ENCODE measurements around the gene CASP9.

The CASP9 gene

DNA sequence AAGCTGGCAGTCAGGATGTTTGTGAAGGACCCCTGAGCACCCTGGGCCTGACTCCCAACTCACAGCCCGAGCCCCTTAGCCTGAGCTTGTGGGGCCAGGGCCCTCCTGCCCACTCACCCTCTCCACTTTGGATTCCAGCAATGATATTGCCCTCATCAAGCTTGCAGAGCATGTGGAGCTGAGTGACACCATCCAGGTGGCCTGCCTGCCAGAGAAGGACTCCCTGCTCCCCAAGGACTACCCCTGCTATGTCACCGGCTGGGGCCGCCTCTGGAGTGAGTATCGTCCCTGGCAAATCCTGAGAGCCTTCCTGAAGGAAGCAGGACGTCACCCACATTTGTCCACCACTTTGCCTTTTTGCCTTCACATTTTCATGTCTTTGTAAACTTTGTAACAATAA, 80.7 kb downstream of the CASP9 start:
- peaks cover 6% of the 10 kb centered on the region for H3K27me3 ChIP-seq (ENCODE audit: insufficient read depth, poor library complexity, severe bottlenecking)
- no peak for DNase-seq (ENCODE audit: low read depth in 1 of 2, low spot score in 1 of 2)
- no peak overlapping the region for H3K4me3 ChIP-seq (replicated peaks; ENCODE audit: insufficient read depth, low read length)
- no peak overlapping the region for H3K27ac ChIP-seq (replicated peaks)
- TF ChIP-seq, protein P1, sequence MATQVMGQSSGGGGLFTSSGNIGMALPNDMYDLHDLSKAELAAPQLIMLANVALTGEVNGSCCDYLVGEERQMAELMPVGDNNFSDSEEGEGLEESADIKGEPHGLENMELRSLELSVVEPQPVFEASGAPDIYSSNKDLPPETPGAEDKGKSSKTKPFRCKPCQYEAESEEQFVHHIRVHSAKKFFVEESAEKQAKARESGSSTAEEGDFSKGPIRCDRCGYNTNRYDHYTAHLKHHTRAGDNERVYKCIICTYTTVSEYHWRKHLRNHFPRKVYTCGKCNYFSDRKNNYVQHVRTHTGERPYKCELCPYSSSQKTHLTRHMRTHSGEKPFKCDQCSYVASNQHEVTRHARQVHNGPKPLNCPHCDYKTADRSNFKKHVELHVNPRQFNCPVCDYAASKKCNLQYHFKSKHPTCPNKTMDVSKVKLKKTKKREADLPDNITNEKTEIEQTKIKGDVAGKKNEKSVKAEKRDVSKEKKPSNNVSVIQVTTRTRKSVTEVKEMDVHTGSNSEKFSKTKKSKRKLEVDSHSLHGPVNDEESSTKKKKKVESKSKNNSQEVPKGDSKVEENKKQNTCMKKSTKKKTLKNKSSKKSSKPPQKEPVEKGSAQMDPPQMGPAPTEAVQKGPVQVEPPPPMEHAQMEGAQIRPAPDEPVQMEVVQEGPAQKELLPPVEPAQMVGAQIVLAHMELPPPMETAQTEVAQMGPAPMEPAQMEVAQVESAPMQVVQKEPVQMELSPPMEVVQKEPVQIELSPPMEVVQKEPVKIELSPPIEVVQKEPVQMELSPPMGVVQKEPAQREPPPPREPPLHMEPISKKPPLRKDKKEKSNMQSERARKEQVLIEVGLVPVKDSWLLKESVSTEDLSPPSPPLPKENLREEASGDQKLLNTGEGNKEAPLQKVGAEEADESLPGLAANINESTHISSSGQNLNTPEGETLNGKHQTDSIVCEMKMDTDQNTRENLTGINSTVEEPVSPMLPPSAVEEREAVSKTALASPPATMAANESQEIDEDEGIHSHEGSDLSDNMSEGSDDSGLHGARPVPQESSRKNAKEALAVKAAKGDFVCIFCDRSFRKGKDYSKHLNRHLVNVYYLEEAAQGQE (IDR thresholded peaks at IDR 0.05; ENCODE audit: insufficient replicate concordance, low read depth): no peak
- TF ChIP-seq POLR2AphosphoS5 (IDR thresholded peaks at IDR 0.05; ENCODE audit: low read depth): no peak
- no peak for TF ChIP-seq SPI1 (IDR thresholded peaks at IDR 0.05; ENCODE audit: borderline replicate concordance, low read depth)
- TF ChIP-seq, protein P2, sequence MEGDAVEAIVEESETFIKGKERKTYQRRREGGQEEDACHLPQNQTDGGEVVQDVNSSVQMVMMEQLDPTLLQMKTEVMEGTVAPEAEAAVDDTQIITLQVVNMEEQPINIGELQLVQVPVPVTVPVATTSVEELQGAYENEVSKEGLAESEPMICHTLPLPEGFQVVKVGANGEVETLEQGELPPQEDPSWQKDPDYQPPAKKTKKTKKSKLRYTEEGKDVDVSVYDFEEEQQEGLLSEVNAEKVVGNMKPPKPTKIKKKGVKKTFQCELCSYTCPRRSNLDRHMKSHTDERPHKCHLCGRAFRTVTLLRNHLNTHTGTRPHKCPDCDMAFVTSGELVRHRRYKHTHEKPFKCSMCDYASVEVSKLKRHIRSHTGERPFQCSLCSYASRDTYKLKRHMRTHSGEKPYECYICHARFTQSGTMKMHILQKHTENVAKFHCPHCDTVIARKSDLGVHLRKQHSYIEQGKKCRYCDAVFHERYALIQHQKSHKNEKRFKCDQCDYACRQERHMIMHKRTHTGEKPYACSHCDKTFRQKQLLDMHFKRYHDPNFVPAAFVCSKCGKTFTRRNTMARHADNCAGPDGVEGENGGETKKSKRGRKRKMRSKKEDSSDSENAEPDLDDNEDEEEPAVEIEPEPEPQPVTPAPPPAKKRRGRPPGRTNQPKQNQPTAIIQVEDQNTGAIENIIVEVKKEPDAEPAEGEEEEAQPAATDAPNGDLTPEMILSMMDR (IDR thresholded peaks at IDR 0.05; ENCODE audit: insufficient read depth, low read length): no peak
- no peak for TF ChIP-seq GABPA (IDR thresholded peaks at IDR 0.05; ENCODE audit: low read depth)

DNA sequence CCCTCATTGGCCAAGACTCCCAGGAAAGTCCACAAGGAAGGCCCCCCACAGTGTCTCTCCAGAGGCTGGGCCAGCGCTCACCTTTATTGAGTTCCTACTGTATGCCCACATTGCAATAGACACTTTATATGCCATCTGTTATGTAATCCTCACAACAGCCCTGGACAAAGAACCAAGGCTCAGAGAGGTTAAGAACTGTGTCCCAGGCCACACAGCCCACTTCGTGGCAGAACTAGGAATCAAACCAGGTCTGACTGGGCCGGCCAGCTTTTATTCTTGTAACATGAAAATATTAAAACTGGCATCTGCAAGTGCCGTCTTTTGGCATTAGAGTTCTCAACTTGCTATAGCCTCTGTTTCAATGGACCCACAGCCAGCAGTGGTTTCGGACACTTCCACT, 81.3 kb downstream of the CASP9 start:
- H3K4me3 ChIP-seq (replicated peaks; ENCODE audit: insufficient read depth, low read length): no peak overlapping the region
- peaks cover 6% of the 10 kb centered on the region for H3K27me3 ChIP-seq (ENCODE audit: insufficient read depth, poor library complexity, severe bottlenecking)
- TF ChIP-seq, protein P1 (IDR thresholded peaks at IDR 0.05; ENCODE audit: insufficient replicate concordance, low read depth): no peak
- TF ChIP-seq SPI1 (IDR thresholded peaks at IDR 0.05; ENCODE audit: borderline replicate concordance, low read depth) (no peak), GABPA (IDR thresholded peaks at IDR 0.05; ENCODE audit: low read depth) (no peak), POLR2AphosphoS5 (IDR thresholded peaks at IDR 0.05; ENCODE audit: low read depth) (no peak)
- TF ChIP-seq, protein P2 (IDR thresholded peaks at IDR 0.05; ENCODE audit: insufficient read depth, low read length): no peak
- no peak overlapping the region for H3K27ac ChIP-seq (replicated peaks)
- no peak for DNase-seq (ENCODE audit: low read depth in 1 of 2, low spot score in 1 of 2)

DNA sequence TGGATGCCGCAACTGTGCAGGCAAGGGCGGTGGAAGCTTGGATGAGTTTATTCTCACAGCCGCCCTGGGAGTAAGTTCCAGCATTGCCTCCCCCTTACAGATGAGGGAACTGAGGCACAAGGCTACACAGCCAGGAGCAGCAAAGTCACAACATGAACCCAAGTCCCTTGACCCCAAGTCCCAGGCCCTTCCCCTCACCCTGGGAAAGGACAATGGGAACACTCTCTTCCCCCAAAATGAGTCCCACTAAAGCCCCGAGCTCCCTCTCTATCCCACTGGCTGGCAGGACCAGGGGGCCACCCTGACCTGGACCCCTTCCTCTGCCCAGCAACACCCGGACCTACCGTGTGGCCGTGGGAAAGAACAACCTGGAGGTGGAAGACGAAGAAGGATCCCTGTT, 81.9 kb downstream of the CASP9 start:
- DNase-seq (ENCODE audit: low read depth in 1 of 2, low spot score in 1 of 2): no peak
- TF ChIP-seq POLR2AphosphoS5 (IDR thresholded peaks at IDR 0.05; ENCODE audit: low read depth): no peak
- TF ChIP-seq, protein P1 (IDR thresholded peaks at IDR 0.05; ENCODE audit: insufficient replicate concordance, low read depth): no peak
- TF ChIP-seq, protein P2 (IDR thresholded peaks at IDR 0.05; ENCODE audit: insufficient read depth, low read length): no peak
- TF ChIP-seq GABPA (IDR thresholded peaks at IDR 0.05; ENCODE audit: low read depth): no peak
- TF ChIP-seq SPI1 (IDR thresholded peaks at IDR 0.05; ENCODE audit: borderline replicate concordance, low read depth): no peak
- Histone ChIP-seq H3K27ac (replicated peaks) (no peak overlapping the region), H3K27me3 (ENCODE audit: insufficient read depth, poor library complexity, severe bottlenecking) (peaks cover 6% of the 10 kb centered on the region), H3K4me3 (replicated peaks; ENCODE audit: insufficient read depth, low read length) (no peak overlapping the region)

All from HL-60 (cell line).